Urothelium cell line (cell line): Measurements from ENCODE around the gene KRT78.
"Not testable (repeated sequence)": the region's sequence is repeated elsewhere in the genome, so short reads cannot be mapped to it uniquely, and the experiment has no call there.

Experiments used
- DNase-seq: peaks from one replicate; pipeline ENCODE4 v3.0.0; 2011; ENCODE audit warnings: low spot score, mixed read lengths
- FAIRE-seq: peaks from 2 replicates; lab custom pipeline; 2011; peaks lifted over from hg19 to GRCh38; lab: Jason Lieb, UNC

The KRT78 gene

DNA sequence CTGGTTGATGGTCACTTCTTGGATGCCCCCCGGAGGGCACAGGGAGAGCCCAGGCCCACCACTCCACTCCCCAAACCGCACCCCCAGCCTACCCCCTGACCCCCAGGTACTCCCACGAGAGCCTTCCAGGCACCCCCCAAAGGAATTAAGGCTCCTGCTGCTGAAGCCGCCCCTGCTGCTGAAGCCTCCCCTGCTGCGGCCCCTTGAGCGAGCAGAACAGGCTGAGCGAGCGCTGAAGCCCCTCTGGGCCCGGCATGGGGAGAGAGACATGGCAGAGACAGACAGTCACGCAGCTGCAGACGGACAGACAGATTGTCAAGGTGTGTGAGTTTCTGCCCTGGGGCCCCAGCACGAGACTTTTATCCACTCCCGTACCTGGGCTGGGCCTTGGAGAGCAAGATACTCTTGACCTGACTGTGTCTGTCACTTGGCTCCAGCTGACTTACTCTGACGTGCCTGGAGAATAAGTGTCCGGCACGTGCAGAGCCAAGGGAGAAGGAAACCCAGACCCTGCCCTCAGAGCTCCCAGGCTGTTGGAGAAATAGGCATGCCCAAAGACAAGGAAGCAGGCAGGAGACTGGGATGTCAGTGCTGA, at the start of gene KRT78:
TSS of gene KRT78 (minus strand) at position 334 of the 595 bp plus-strand sequence. CDS start at position 270, 64 bp downstream.
- FAIRE-seq (no peak), DNase-seq (no peak)

GRCh38 chr12:52896190-52897100, 47.7 kb upstream of the KRT78 start:
- FAIRE-seq (no peak), DNase-seq (no peak)

GRCh38 chr12:52895726-52896189, 47.0 kb upstream of the KRT78 start:
- FAIRE-seq (no peak), DNase-seq (no peak)

DNA sequence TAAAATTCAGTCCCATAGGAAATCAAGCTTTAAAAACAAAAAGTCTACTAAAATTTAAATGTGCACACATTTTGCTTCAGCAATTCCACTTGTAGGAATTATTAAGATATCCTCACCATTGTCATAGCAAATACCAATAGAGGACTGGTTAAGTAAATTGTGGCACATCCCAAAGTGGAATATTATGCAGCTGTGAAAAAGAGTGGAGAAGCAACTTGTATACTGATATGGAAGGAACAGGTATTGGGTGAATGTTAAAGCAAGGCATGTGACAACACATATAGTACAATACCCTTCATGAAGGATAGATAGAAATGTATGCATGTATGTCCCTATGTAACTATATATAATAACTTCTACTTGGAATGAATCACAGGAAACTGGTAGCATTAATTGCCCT, 44.2 kb upstream of the KRT78 start:
- no peak for FAIRE-seq
- no peak for DNase-seq

DNA sequence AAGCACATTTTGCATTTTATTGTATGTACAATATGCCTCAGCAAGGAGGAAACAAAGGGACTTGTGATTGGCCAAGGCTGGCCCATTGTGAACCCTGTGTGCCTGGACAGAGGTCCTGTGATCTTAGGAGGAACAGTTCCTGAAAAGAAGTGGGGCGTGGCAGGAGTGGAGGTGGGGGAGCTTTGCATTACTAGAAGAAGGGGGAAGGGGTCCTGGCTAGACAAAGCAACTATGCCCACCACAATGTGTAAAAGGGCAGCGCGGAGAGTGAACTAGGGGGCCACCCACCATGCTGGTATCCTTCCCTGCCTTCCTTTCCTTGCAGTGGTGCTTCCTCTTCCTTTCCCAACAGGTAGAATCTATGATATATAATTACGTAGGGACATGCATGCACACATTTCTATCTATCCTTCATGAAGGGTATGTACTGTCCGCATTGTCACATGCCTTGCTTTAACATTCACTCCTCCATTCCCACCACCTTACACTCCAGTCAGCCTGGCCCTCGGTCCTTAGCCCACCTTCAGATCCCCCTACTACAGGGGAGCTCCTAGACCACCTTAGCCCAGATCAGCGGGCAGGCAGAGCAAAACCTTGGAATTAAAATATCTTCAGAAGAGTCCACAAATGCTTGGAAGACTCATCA, 43.5 kb upstream of the KRT78 start:
- no peak for FAIRE-seq
- no peak for DNase-seq

DNA sequence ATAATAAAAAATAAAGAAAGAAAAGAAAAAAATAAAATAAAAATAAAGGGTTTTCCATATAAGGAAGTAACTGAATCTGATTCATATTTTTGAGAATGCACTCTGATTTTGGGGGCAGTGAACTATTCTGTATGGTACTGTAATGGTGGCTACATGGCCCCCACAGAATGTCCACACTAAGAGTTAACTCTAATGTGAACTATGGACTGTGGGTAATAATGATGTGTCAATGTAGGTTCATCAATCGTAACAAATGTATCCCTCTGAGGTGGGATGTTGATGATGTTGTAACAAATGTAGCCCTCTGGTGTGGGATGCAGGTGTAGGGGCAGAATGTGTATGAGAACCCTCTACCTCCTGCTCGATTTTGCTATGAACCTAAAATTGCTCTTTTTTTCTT, 42.2 kb upstream of the KRT78 start:
- FAIRE-seq (no peak), DNase-seq (no peak)

DNA sequence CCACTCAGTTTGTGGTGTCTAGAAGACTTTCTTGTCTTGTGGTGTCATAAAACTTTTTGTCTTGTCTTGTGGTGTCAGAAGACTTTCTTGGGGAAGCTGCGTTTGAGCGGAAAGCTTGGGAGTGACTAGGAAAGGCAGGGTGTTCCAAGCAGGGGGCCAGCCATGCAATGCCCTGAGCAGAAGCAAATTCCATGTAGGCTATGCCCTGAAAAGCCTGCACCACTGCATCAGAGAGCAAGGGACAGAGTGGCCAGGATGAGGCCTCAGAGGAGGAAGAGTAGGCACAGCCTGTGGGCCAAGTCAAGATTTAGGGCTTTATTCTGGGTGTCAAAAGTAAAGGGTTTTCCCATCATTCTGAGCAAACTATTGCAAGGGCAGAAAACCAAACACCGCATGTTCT, 41.6 kb upstream of the KRT78 start:
- no peak for FAIRE-seq
- no peak for DNase-seq

DNA sequence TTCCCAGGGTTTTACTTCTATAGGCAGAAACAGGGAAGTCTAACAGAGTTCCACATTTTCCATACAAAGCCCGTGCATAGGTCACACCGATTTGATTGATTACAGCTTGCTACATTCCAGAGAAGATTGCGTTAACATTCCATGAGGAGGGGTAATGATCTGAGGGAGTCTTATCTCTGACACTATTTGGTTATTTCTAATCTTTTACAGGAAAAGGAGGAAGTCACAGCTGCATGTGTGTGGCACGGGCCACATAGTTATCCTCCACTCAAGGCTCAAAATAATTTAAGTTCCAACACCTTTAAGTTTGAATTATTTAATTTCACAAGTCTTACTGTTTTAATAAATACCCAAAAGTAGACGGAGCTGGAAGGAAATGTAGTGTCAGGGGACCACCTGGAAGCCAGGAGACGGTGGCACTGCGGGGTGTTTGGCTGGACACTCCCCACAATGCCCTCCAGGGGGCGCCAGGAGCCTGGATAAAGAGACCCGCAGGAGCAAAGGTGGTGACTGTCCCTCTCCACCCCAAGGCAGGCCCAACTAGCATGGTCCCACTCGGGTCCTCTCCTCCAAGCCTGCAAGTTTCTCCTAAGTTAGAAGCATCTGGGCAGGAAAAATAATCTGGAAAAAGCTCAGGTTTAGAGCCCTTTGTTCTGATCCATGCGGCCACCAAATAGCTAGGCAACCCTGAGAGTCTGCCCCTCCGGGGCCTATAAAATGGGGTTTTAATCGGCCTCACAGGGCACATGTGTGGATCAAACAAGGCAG, 35.9 kb upstream of the KRT78 start:
- peak; percentile 80 for DNase-seq
- no peak for FAIRE-seq

GRCh38 chr12:52880499-52880898, 31.7 kb upstream of the KRT78 start:
- FAIRE-seq, DNase-seq: not testable (repeated sequence)

GRCh38 chr12:52879394-52880351, 30.9 kb upstream of the KRT78 start:
- DNase-seq (peak; percentile 86), FAIRE-seq (no peak)

- DNase-seq (no peak), FAIRE-seq (no peak)
Observed at GRCh38 chr12:52878507-52879393, 30.0 kb upstream of the KRT78 start.

- FAIRE-seq (no peak), DNase-seq (no peak)
Observed at GRCh38 chr12:52877242-52877641, 28.4 kb upstream of the KRT78 start.

DNA sequence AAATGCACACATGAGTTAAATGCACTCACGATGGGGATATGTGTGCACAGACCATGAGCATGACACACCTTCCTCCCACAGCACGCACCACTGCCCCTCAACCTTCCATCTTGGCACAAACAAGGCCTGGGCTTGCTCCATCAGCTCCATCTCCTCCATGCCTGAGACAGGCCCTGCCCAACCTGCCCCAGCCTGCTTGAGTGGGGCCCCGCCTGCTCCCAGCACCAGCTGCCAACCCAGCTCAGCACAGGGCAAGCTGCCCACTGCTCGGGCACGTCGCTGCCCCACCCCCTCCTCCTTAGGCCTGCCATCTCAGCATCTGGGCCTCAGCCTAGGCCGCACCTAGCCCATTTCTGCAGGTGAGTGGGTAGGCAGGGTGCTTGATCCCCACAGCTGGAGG, 27.6 kb upstream of the KRT78 start:
- no peak for DNase-seq
- no peak for FAIRE-seq

- peak; percentile 44 for DNase-seq
- no peak for FAIRE-seq
Observed at GRCh38 chr12:52874573-52875435, 26.0 kb upstream of the KRT78 start.

DNA sequence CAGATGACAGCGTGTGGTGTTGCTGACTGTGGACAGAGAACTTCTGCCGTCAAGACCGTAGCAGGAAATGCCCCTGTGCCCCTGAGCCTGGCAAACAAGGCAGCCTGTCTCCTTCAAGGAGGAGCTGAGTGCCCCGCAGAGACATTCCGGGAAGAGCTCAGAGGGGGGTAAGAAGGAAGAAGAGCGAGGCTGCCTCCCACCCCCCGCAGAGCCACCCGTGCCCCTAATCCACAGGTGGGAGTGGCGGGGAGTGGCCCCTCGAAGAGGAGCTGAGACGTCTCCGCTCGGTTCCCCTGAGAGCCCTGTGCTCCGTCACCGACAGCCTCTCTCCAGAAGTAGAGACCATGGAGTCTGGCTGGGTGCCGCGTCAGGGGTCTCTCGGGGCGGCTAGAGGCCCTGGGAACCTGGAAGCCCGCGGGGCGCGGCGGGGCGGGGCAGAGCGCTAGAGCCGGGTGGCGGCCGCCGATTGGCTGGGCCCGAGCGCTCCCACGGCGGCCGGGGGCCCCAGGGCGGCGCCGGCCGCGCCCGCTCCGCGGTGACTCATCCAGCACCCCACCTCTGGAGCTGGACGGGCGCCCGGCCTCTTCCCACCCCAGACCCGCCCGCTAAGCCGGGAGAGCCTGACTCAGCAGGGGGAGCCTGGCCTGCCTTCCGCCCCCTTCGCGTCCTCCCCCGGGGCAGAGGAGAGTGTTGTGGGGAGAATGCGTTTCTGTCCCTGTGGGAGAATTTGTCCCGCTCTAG, 25.2 kb upstream of the KRT78 start:
- DNase-seq (peak; percentile 97), FAIRE-seq (no peak)

DNA sequence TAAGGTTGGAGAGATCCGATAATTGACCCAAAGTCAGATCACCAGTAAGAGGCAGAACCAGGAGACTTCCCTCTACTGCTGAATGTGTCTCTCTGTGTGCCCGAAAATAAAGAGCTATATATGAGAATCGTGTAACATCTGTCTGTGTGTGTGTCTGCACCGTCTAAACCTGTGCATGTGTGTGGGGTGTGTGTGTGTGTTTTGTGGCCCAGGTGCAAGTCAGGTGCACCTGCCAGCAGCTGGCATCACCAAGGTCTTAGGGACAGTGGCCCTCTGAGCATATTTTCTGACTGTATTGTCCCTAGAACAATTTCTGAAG, 24.7 kb upstream of the KRT78 start:
- DNase-seq, result no peak
- FAIRE-seq, result no peak

- no peak for FAIRE-seq
- no peak for DNase-seq
Observed at GRCh38 chr12:52872644-52873389, 24.0 kb upstream of the KRT78 start.
